Keratinocyte (primary cell): ENCODE results near the gene PLA2G2F. TPM values are rescaled to one million over a fixed set of nuclear protein-coding genes. Genes with fewer than 3 reads are reported as not detected.

Source experiments
- DNase-seq: peaks from one replicate; pipeline ENCODE4 v3.0.0-alpha.2; 2011; ENCODE audit warnings: low read depth, missing footprints, low spot score
- FAIRE-seq: peaks from 2 replicates; lab custom pipeline; 2011; peaks lifted over from hg19 to GRCh38; lab: Jason Lieb, UNC
- H2AFZ ChIP-seq: 2 replicates; pipeline ENCODE4 v1.6.0; 2012; ENCODE audit warnings: low read length, control low read depth, inconsistent platforms; ENCODE audit not compliant: control insufficient read depth
- H3K27ac ChIP-seq: 2 replicates; pipeline ENCODE4 v1.5.1; 2011; ENCODE audit warnings: low read length; ENCODE audit not compliant: control insufficient read depth, insufficient read depth
- H3K27me3 ChIP-seq: 3 replicates; pipeline ENCODE4 v1.6.0; 2011; ENCODE audit warnings: low read length; ENCODE audit not compliant: control insufficient read depth, insufficient read depth; ENCODE audit errors: extremely low read depth
- H3K36me3 ChIP-seq, 2 experiments: 2 replicates in 1 of 2; 3 replicates in 1 of 2; pipeline ENCODE4 v1.5.1; 2011; ENCODE audit warnings: low read length in 2 of 2, mild to moderate bottlenecking in 1 of 2; ENCODE audit not compliant: control insufficient read depth in 2 of 2, insufficient read depth in 2 of 2; ENCODE audit errors: extremely low read depth in 1 of 2
- H3K4me1 ChIP-seq: 3 replicates; pipeline ENCODE4 v1.5.1; 2011; ENCODE audit warnings: low read length; ENCODE audit not compliant: control insufficient read depth, insufficient read depth; ENCODE audit errors: extremely low read depth
- H3K4me2 ChIP-seq: 3 replicates; pipeline ENCODE4 v1.6.0; 2011; ENCODE audit warnings: low read depth, low read length; ENCODE audit not compliant: control insufficient read depth, insufficient read depth; ENCODE audit errors: extremely low read depth
- H3K4me3 ChIP-seq, 3 experiments: fragments of 200-600 bp in 1 of 3; sonication (generic) in 1 of 3; 2 replicates in 2 of 3; 3 replicates in 1 of 3; pipeline ENCODE4 v1.5.1; 2011 to 2016; ENCODE audit warnings: low read length in 3 of 3, mild to moderate bottlenecking in 3 of 3, control low read depth in 2 of 3, inconsistent platforms in 1 of 3, low read depth in 1 of 3, mixed read lengths in 1 of 3, mixed run types in 1 of 3, moderate library complexity in 1 of 3; ENCODE audit not compliant: control insufficient read depth in 2 of 3, insufficient read depth in 2 of 3; ENCODE audit errors: extremely low read depth in 1 of 3
- H3K79me2 ChIP-seq: 2 replicates; pipeline ENCODE4 v1.6.0; 2012; ENCODE audit warnings: low read length; ENCODE audit not compliant: control insufficient read depth, insufficient read depth
- H3K9ac ChIP-seq: 3 replicates; pipeline ENCODE4 v1.6.0; 2011; ENCODE audit warnings: low read length; ENCODE audit not compliant: control insufficient read depth, insufficient read depth; ENCODE audit errors: extremely low read depth
- H3K9me1 ChIP-seq: 3 replicates; pipeline ENCODE4 v1.6.0; 2011; ENCODE audit warnings: low read length; ENCODE audit not compliant: control insufficient read depth, insufficient read depth; ENCODE audit errors: extremely low read depth
- H3K9me3 ChIP-seq: 2 replicates; pipeline ENCODE4 v1.5.1; 2012; ENCODE audit warnings: low read depth, low read length; ENCODE audit not compliant: control insufficient read depth
- H4K20me1 ChIP-seq: 3 replicates; pipeline ENCODE4 v1.6.0; 2011; ENCODE audit warnings: low read length; ENCODE audit not compliant: control insufficient read depth, insufficient read depth; ENCODE audit errors: extremely low read depth
- EZH2 ChIP-seq: IDR thresholded peaks from one replicate; pipeline ENCODE4 v1.6.1; 2012; ENCODE audit warnings: inconsistent platforms, mild to moderate bottlenecking, low read length, moderate library complexity
- dilution Hi-C: fragments of 300-500 bp; cut with MboI; formaldehyde crosslinking; loops from one replicate; pipeline ENCODE4 v1.7.0; 2020; ENCODE audit warnings: low sequenced_read_pairs; ENCODE audit not compliant: extremely low pct_ligation_motif_present
- polyA plus RNA-seq, 5 experiments: library from polyadenylated mRNA; depleted of rRNA in 3 of 5; stranded (reverse) in 3 of 5; stranded (forward) in 1 of 5; unstranded in 1 of 5; fragments of >200 nt; gene quantifications; 1 replicate in 1 of 5; 2 replicates in 3 of 5; 3 replicates in 1 of 5; pipeline versions ENCODE4 v1.2.1 to v1.2.3, GENCODE V29; 2011 to 2012; ENCODE audit warnings: missing spikeins in 2 of 5, low read depth in 1 of 5, low replicate concordance in 1 of 5
- TF ChIP-seq, protein P1 (sequence below), 3 experiments: IDR thresholded peaks in 1 of 3; conservative IDR thresholded peaks in 1 of 3; optimal IDR thresholded peaks in 1 of 3; 2 replicates in 2 of 3; 3 replicates in 1 of 3; pipeline versions ENCODE3 to v1.5.1; 2011; ENCODE audit warnings: low read length in 3 of 3, mild to moderate bottlenecking in 3 of 3, moderate library complexity in 2 of 3, control low read depth in 1 of 3, inconsistent platforms in 1 of 3; ENCODE audit not compliant: insufficient read depth in 2 of 3; ENCODE audit errors: extremely low read depth in 1 of 3

The PLA2G2F gene
- polyA plus RNA-seq, 1 donor (not counting 4 experiments of a cell fraction or from before 2014, with no cell fraction given), result 0.26 TPM

DNA sequence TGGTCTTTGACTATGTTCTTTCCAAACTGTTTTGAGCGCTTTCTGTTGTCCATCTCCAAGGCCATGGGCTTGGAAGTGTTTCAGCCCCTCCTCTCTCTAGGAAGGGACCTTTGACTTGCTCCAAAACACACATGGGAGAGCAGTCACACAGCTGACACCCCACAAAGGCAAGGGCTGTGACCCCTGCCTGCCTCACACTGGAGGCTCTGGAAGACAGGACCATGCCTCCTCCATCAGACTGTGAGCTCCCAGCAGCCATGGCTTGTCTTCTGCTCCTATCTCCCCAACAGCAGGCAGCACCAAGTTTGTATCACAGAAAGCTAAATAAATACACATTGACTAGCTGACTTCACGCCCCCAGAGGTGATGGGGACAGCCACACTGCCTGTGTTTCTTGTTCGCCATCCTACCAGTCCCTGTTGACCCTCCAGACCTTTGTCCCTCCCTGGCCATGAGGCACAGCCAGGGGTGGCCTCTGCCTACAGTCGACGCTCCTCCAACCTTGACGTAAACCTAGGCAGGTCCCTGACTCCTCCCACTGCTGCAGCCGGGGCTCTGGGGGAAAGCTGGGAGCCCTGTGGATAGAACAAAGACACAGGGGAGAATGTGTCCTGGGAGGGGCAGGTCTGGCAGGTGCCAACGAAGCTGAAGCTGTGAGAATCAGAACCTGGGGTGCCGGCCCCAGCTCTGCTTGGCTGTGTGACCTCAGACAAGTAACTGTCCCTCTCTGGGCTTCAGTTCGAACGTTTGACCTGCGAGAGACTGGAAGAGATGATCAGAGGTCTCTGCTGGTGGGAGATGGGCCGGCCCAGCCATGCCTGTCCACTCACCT lies 4.8 kb downstream of the PLA2G2F start:
- Histone ChIP-seq H3K27ac (no peak overlapping the region), H3K9me3 (no peaks in the 10 kb centered on the region), H3K36me3 (no peaks in the 10 kb centered on the region), H2AFZ (no peak overlapping the region), H3K27me3 (no peaks in the 10 kb centered on the region), H3K4me1 (peaks cover 2% of the 10 kb centered on the region), H3K4me3 (no peak overlapping the region), H3K9ac (no peak overlapping the region), H4K20me1 (no peaks in the 10 kb centered on the region), H3K79me2 (no peaks in the 10 kb centered on the region), H3K4me2 (no peak overlapping the region), H3K9me1 (no peaks in the 10 kb centered on the region)
- DNase-seq (no peak), FAIRE-seq (no peak)
- no peak for TF ChIP-seq EZH2
- TF ChIP-seq, protein P1, sequence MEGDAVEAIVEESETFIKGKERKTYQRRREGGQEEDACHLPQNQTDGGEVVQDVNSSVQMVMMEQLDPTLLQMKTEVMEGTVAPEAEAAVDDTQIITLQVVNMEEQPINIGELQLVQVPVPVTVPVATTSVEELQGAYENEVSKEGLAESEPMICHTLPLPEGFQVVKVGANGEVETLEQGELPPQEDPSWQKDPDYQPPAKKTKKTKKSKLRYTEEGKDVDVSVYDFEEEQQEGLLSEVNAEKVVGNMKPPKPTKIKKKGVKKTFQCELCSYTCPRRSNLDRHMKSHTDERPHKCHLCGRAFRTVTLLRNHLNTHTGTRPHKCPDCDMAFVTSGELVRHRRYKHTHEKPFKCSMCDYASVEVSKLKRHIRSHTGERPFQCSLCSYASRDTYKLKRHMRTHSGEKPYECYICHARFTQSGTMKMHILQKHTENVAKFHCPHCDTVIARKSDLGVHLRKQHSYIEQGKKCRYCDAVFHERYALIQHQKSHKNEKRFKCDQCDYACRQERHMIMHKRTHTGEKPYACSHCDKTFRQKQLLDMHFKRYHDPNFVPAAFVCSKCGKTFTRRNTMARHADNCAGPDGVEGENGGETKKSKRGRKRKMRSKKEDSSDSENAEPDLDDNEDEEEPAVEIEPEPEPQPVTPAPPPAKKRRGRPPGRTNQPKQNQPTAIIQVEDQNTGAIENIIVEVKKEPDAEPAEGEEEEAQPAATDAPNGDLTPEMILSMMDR (optimal IDR thresholded peaks at IDR 0.05 in 1 of 3, IDR thresholded peaks at IDR 0.05 in 1 of 3, conservative IDR thresholded peaks at IDR 0.05 in 1 of 3; ENCODE audit: extremely low read depth in 1 of 3, insufficient read depth in 2 of 3, low read length in 3 of 3), result no peak
- dilution Hi-C loops, result no loop called here

DNA sequence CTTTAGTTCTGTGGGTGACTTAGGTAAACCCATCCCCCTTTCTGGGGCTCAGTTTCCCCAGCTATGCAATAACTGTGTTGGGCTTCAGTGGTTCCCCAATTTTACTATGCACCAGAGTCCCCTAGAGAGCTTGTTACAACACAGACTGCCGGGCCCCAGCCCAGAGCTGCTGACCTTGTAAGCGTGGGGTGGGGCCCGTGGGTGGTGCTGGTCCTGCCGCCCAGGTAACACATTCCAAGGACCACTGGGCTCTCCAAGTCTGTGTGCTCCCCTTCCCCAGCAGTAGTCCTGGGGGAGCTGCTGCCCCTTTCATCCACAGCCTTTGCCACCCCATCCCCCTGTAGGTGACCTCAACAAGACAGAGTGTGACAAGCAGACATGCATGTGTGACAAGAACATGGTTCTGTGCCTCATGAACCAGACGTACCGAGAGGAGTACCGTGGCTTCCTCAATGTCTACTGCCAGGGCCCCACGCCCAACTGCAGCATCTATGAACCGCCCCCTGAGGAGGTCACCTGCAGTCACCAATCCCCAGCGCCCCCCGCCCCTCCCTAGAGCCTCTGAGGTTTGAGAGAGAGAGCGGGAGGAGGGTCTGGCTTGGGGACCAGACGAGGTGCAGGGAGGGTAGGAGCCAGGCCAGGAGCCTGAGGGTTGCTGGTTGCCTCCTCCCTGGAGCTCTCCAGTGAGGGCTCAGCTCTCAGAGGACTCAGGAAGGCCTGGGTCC lies 8.9 kb downstream of the PLA2G2F start:
- Histone ChIP-seq H3K4me3 (no peak overlapping the region), H3K9ac (no peak overlapping the region), H3K27ac (no peak overlapping the region), H3K27me3 (no peaks in the 10 kb centered on the region), H3K36me3 (no peaks in the 10 kb centered on the region), H3K4me2 (no peak overlapping the region), H3K9me3 (no peaks in the 10 kb centered on the region), H3K9me1 (no peaks in the 10 kb centered on the region), H3K79me2 (no peaks in the 10 kb centered on the region), H2AFZ (no peak overlapping the region), H3K4me1 (peaks cover 8% of the 10 kb centered on the region), H4K20me1 (no peaks in the 10 kb centered on the region)
- dilution Hi-C loops, result no loop called here
- DNase-seq (no peak), FAIRE-seq (no peak)
- TF ChIP-seq, protein P1 (optimal IDR thresholded peaks at IDR 0.05 in 1 of 3, IDR thresholded peaks at IDR 0.05 in 1 of 3, conservative IDR thresholded peaks at IDR 0.05 in 1 of 3; ENCODE audit: extremely low read depth in 1 of 3, insufficient read depth in 2 of 3, low read length in 3 of 3), result no peak
- TF ChIP-seq EZH2, result no peak
